ENCODE data around the gene MYO15A.

DNA sequence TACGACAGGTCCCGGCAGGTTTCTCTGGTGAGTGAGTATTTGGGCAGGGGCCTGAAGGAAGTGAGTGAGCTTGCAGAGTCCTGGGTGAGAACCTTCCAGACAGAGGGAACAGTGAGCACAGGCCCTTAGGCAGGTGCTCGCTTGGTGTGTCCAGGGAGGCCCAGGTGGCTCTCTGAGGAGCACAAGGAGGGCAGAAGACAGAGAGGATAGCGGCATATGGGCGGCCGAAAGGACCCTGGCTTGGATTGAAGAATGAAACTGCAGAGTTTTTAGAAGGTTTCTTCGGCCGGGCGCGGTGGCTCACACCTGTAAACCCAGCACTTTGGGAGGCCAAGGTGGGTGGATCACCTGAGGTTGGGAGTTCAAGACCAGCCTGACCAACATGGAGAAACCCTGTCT lies 14.1 kb upstream of the MYO15A start:
- TF ChIP-seq YY1 (IDR thresholded peaks at IDR 0.05; ENCODE audit: insufficient read depth, insufficient read length) (no peak), SUZ12 (IDR thresholded peaks at IDR 0.05; ENCODE audit: extremely low read depth, insufficient read depth, insufficient read length) (no peak)
